Measurements from ENCODE around the gene SLC27A2.

The SLC27A2 gene

GRCh38 chr15:50234764-50235163 is 52.8 kb downstream of the SLC27A2 start:
- no peak for DNase-seq (ENCODE audit: low read depth)
- TF ChIP-seq CTCF (conservative IDR thresholded peaks at IDR 0.05; ENCODE audit: low read depth, low read length): no peak
- no peak overlapping the region for H3K4me3 ChIP-seq (ENCODE audit: low read length)

GRCh38 chr15:50235794-50236193 is 53.8 kb downstream of the SLC27A2 start:
- no peak overlapping the region for H3K4me3 ChIP-seq (ENCODE audit: low read length)
- TF ChIP-seq CTCF (conservative IDR thresholded peaks at IDR 0.05; ENCODE audit: low read depth, low read length): no peak
- no peak for DNase-seq (ENCODE audit: low read depth)

GRCh38 chr15:50236433-50236832 is 54.4 kb downstream of the SLC27A2 start:
- H3K4me3 ChIP-seq (ENCODE audit: low read length): no peak overlapping the region
- no peak for TF ChIP-seq CTCF (conservative IDR thresholded peaks at IDR 0.05; ENCODE audit: low read depth, low read length)
- DNase-seq (ENCODE audit: low read depth): no peak

GRCh38 chr15:50238255-50238654 is 56.3 kb downstream of the SLC27A2 start:
- no peak for TF ChIP-seq CTCF (conservative IDR thresholded peaks at IDR 0.05; ENCODE audit: low read depth, low read length)
- no peak for DNase-seq (ENCODE audit: low read depth)

GRCh38 chr15:50241684-50242450 is 59.9 kb downstream of the SLC27A2 start:
- DNase-seq (ENCODE audit: low read depth): no peak
- peak; percentile 11 for TF ChIP-seq CTCF (conservative IDR thresholded peaks at IDR 0.05; ENCODE audit: low read depth, low read length)
- H3K4me3 ChIP-seq (ENCODE audit: low read length): no peak overlapping the region

More at GRCh38 chr15:50238255-50238654, 56.3 kb downstream of the SLC27A2 start:
- no peak overlapping the region for H3K4me3 ChIP-seq (ENCODE audit: low read length)

GRCh38 chr15:50244153-50244552 is 62.2 kb downstream of the SLC27A2 start:
- H3K4me3 ChIP-seq (ENCODE audit: low read length): no peak overlapping the region
- no peak for DNase-seq (ENCODE audit: low read depth)
- no peak for TF ChIP-seq CTCF (conservative IDR thresholded peaks at IDR 0.05; ENCODE audit: low read depth, low read length)

GRCh38 chr15:50244959-50245624 is 63.1 kb downstream of the SLC27A2 start:
- TF ChIP-seq CTCF (conservative IDR thresholded peaks at IDR 0.05; ENCODE audit: low read depth, low read length): no peak
- H3K4me3 ChIP-seq (ENCODE audit: low read length): no peak overlapping the region
- no peak for DNase-seq (ENCODE audit: low read depth)

Measured in retinal pigment epithelial cell (primary cell).